Measurements from ENCODE around the gene MTIF2.

GRCh38 chr2:55235724-55236538, 33.1 kb downstream of the MTIF2 start:
- no peak for TF ChIP-seq CTCF (IDR thresholded peaks at IDR 0.05; ENCODE audit: low read depth, low read length)
- TF ChIP-seq MAX (IDR thresholded peaks at IDR 0.05; ENCODE audit: low read depth, low read length): no peak
